HG03108 (cell line): Measurements from ENCODE around the gene IQCN.

ENCODE experiments used
- ATAC-seq: cut with Tn5 transposase; IDR thresholded peaks from one replicate; pipeline ENCODE4 v1.9.1; 2021; ENCODE audit warnings: moderate library complexity; ENCODE audit not compliant: unreplicated experiment

The IQCN gene

DNA sequence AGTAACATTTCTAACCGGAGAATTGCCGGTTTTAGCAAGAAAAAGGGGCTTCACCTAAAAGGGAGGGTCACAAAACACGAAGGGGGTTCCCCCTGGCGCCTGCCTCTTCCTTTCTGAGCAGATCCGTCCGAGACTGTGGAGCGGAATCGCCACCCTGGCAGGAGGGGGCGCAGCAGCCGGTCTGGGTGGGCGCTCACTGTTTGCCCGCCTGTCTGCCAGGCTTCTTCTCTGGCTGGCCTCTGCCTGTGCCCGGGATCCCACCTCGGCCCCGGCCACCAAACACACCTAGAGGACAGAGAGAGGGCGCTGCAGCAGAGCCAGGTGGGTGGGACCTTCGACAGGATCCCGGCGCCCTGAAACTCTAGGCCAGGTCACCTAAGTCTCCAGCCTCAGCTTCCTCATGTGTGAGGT, 33.0 kb upstream of the IQCN start:
- ATAC-seq = no peak

DNA sequence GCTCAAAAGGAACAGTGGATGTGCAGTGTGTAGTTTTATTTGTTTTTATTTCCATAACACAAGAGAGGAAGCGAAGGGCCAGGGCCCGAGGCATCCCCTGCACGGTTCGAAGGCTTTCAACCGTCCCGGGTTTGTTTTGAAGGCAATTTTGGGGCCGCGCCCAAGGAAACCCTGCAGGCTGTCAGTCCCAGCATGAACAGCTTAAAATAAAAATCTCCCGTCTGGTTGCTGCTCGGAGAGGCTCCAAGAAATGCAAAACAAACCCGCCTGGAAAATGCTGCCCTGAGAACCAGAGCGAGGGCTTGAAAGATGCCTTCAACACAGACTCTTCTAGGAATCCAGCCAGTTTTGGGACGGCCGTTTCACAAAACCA, 32.6 kb upstream of the IQCN start:
- no peak for ATAC-seq

DNA sequence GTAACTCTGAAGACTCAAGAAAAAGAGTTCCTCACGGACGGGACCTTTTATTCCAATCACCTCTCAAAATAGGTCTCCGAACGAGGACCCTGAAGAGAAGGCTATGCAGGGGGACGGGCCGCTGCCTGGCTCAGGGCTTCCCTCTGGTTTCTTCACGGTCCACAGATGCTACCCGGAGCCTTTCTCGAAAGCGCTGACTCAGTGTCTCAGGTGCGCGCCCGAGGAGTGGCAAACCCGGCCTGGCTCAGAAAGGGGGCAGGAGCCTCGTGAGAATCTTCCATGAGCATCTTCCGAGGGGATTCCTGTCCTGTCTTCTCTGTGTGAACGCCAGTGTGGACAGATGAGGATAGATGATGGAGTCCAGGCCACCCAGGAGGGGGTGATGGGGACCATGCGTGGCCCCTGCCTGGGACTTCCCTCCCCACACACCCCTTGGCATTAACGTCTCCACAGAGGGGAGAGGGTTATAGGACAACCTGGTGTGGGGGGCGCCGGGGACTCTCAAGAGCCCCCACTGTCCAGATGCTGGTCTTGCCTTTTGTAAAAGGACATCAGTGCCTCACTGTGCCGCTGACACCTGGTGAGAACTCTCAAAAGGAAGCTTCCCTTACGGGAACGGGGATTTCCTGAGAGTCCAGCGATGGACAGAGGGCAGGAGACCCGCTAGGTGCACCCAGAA, 32.1 kb upstream of the IQCN start:
- ATAC-seq = no peak

DNA sequence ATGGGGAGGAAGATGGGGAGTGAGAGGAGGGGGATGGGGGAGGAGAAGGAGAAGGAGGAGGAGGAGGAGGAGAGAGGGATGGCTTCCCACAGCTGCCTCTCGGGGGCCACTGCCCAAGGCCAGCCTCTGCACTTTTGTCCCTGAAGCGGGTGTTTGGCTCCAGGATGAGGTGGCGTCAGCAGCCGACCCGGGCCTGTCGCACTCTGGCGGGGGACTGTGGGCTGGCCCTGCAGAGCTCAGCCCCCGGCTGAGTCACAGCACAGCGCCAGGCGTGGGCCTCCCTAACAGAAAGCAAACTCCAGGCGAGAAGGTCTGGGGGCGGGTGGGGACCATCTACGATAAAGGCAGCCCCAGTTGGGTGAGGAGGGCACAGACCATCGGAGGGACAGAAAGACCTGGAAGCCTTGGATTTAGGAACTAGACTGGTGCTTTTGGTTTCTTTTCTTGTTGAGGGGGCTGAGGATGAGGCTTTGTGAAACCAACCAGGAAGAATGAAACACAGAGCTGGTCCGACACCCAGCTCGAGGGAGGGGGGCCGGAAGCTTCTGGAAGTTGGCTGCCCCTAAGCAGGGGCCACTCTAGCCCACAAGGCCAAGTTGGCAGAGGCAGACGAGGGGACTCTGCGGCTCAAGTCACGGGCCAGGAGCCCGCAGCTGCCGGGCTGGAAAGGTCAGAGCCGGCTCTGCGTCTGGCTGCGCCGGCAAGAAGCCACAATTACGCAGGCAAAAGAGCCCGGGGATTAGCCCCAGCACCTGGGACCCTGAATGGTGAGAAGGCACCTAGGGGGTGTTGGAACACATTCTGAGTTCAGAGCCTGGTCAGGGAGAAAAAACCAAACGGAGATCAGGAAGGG, 30.4 kb upstream of the IQCN start:
- ATAC-seq = no peak

DNA sequence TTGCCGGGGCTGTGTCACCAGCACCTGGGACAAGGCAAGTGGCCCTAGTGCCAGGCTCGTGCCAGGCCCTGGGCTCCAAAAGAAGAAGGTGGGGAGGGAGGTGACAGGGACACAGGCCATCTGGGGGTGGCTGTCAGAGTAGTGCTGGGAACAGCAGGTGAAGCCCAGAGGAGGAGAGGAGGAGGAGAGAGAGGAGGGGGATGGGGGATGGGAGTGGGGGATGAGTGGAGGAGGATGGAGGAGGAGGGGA, 29.9 kb upstream of the IQCN start:
- no peak for ATAC-seq

DNA sequence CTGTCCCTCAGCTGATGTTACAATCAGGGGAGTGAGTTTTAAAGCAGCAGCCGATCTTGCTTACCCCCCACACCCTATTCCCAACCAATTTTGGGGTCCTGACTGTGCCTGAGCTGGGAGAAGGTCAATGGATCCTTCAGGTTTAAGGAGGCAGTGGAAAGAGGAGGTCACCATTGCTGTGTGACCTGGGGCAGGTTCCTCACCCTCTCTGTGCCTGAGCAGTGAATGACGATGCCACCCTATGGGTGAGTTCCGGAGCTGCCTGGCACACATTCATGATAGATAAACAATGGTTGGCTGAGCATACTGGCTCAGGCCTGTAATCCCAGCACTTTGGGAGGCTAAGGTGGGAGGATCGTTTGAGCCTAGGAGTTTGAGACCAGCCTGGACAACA, 27.5 kb upstream of the IQCN start:
- no peak for ATAC-seq

DNA sequence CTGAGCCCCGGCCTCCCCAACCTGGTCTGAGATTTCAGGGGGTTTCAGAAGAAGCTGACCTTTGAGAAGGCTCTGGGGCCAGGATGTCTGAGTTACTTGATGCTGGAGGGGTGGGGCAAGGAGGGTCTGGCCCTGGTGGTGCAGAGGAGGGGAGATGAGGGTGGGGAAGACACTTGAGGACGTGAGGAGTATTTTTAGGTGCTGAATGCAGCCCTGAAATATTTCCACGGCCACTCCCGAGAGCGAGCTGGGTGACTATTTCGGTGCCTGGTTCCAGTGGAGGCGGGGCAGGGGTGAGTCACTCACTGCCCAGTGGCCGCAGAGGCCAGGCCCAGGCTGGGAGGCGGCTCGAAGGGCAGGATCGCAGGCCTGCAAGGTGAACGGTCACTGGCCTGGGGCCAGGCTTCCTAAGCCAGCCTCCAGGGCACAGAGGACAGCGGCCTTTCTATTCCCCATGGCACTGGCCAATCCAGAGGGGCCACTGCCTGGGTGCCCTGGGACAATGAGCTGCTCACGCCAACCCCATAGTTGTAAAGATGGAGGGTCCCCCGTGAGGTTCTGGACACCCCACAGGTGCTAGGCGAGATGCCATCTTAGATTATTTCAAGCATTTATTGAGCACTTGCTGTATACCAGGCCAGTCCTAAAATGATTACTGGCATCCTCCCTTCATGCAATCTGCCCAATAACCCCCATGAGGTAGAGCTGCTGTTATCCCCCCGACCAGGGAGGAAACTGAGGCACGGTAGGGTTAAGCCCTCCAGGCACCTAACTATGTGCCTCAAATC, 26.9 kb upstream of the IQCN start:
- no peak for ATAC-seq

DNA sequence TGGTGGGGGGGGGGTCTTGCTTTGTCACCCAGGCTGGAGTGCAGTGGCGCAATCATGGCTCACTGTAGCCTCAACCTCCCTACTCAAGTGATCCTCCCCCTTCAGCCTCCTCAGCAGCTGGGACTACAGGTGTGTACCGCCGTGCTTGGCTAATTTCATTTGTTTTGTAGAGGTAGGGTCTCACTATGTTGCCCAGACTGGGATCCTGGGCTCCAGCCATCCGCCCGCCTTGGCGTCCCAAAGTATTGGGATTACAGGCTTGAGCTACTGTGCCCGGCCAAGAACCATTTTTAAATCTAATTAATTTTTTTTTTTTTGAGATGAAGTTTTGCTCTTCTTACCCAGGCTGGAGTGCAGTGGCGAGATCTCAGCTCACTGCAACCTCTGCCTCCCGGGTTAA, 25.4 kb upstream of the IQCN start:
- ATAC-seq = no peak

DNA sequence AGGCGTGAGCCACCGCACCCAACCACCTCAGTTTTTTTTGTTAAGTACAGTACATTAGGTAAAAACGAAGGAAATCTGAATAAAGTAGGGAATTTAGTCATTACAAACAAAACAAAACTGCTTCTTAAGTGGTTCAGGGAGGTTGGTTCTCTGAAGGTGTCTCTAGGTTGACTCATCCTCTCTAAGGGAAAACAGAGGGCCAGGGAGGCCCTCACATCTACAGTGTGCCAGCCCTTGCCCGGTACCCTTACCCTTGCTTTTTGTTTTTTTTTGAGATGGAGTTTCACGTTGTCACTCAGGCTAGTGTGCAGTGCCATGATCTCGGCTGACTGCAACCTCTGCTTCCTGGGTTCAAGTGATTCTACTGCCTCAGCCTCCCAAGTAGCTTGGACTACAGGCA, 24.3 kb upstream of the IQCN start:
- no peak for ATAC-seq

DNA sequence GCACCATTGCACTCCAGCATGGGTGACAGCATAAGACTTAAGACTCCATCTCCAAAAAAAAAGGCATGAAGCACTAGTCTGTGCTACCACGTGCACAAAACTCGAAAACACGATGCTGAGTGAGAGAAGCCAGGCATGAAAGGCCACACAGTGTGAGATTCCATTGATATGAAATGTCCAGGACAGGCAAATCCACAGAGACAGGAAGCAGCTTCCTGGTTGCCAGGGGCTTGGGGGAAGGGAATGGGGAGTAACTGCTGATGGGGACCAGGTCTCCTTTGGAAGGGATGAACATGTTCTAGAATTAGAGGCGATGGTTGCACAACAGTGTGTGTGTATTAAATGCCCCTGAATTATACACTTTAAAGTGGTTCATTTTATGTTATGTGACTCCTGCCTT, 23.1 kb upstream of the IQCN start:
- no peak for ATAC-seq

DNA sequence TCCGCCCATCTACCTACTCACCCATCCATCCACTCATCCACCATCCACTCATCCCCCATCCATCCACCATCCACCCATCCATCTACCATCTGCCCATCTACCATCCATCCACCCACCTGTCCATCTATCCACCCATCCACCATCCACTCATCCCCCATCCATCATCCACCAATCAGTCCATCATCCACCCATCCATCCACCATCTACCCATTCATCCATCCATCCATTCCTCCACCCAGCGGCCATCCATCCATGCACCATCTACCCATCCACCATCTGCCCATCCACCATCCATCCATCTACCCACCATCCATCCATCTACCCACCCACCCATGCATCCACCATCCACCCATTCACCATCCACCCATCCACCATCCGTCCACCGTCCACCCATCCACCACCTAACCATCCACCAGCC, 20.8 kb upstream of the IQCN start:
- no peak for ATAC-seq

DNA sequence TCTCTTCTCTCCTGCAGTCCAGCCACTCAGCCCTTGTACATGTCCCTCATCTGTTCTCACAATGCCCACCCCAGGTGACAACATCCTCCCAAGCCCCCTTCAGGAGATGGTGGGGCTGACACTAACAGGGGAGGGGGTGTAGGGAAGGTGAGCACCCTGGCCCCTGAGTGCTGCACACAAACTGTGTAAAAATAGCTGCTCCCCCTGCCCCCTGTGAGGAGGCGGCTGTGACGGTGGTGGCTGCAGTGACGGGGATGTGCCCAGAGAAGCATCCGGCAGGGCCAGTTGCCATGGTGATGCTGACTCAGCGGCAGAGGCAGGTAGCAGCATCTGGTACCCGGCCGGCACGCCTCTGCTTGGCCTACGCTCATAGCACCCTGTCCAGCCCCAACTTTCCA, 20.2 kb upstream of the IQCN start:
- ATAC-seq = no peak

DNA sequence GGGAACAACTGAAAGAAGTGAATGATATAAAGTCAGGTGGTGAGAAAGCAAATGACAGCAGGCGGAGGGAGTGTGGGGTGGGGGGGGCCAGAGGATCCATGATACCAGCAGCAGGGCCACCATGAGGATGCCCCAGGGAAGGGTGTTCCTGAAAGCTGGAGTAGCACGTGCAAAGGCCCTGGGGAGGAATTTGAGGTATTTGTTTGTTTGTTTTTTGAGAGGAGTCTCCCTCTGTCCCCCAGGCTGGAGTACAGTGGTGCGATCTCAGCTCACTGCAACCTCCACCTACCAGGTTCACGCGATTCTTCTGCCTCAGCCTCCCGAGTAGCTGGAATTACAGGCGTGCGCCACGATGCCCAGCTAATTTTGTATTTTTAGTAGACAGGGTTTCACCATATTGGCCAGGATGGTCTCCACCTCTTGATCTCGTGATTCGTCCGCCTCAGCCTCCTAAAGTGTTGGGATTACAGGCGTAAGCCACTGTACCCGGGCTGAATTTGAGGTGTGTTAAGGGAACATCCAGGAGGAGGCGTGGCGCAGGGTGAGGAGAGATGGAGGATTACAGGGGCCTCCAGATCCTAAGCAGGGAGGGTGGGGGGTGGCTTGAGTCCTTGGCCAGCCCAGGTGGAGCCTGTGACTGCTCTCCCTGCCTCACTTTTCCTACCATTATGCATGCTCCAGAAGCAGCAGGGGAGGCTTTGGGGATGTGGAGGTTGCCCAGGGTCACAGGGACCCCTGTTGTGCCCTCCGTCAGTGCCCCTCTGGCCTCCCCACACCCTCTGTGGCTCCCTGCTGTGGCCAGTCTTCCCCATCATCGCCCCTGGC, 19.6 kb upstream of the IQCN start:
- ATAC-seq = no peak

DNA sequence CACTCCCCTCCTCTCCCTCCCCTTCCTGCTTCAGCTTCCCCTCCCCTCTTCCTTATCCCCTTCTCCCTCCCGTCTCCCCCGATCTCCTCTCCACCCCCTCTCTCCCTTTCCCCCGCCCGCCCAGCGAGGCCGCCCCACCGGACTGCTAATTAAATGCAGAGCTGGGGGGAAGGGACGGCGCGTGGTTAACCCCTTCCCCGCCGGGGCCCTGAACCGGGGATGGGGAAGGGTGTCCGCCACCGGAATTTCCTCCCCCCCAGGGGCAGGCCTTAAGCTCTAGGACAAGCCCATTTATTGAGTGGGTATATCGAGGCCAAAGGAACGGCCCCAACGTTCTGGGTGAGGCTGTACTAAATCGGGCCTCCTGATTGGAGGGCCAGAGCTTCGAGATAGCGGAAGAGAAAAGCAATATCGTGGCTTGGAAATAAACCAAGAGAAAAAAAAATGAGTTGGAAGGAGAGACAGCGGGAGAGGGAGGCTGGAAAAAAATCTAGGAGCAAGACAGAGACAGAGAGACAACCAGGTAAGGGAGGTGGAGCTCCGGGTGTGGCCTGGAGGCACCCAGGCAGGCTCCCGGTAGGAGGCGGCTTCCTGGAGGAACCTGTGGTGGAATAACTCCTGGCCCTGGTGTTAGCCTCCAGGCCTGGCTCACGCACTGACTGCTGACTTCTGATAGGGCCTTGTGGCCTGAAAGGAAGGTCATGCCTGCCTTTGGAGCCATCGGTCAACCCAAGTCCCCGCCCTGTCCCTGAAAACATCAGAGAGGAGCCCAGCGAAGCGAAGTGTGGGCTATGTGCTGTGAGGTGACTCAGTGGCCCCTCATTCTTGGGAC, 18.8 kb upstream of the IQCN start:
- no peak for ATAC-seq

DNA sequence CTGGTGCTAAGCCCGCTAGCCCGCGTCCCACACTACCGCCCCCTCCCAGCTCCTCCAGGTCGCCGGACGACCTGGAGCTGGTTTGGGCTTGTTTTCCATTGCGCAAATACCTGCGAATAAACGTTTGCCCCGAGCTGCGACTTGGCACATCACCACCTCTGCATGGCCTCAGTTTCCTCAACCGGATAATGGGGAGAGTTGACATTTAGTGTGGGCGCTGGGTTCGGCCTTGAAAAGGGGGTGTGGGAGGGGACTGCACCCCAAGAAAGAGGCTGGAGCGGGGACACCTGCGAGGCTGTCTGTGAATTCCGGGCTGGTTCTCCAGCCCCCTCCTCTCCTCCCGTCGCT, 18.2 kb upstream of the IQCN start:
- no peak for ATAC-seq

DNA sequence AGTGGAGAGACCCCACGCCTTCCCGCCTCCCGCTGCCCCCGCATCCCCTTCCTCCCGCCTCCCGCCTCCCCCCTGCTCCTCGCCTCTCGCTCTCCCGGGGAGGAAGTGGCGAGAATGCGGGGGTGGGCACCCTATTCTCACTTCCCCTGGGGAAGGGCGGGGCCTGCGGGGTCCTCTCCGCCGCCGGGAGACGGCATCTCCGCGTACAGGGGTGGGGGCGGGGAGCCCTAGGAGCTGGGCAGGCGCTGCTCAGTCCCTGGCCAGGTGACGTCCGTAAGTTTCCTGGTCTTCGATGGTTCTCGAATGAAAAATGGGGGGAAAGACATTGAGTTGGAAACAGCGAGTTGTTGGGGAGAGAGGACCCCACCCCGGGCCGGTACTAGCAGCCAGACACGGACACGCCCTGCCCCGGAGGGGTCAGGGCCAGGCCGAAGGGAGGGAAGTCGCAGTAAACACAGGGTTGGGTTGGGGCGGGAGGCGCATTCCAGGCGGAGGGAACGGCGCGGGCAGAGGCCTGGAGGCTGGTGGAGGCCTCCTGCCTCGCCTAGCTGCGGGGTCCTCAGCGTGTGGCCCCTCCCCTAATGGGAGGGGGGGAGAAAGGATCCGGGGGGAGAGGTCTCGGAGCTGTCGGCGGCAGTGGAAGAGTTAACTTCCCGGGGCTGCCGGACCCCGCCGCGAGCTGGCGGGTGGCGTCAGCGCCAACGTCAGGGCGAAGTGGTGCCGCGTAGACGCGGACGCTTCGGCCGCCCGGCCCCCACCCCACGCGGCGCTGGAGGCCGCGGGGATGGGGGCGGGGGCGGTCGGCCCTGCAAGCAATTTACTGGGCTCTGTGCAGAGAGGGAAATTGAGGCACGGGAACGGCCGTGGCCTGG, 17.6 kb upstream of the IQCN start:
- ATAC-seq = peak; percentile 42

DNA sequence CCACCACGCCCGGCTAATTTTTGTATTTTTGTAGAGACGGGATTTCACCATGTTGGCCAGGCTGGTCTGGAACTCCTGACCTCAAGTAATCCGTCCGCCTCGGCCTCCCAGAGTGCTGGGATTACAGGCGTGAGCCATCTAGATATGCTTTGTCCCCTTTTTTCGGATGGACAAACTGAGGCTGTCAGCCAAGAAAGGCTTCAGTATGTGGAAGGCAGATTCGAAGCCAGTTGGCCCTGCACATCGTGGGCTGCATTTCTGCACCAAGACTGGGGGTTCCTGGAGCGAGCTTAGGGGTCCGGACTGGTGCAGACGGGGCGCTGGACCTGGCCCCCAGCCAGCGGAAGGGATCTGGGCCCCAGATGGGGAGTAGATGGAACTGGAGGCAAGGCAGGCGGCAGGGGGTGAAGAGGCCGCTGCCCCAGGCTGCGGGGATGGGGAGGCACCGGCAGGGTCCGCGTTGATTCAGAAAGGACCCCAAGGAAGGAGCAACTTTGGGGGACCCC, 16.8 kb upstream of the IQCN start:
- ATAC-seq = peak; percentile 3

DNA sequence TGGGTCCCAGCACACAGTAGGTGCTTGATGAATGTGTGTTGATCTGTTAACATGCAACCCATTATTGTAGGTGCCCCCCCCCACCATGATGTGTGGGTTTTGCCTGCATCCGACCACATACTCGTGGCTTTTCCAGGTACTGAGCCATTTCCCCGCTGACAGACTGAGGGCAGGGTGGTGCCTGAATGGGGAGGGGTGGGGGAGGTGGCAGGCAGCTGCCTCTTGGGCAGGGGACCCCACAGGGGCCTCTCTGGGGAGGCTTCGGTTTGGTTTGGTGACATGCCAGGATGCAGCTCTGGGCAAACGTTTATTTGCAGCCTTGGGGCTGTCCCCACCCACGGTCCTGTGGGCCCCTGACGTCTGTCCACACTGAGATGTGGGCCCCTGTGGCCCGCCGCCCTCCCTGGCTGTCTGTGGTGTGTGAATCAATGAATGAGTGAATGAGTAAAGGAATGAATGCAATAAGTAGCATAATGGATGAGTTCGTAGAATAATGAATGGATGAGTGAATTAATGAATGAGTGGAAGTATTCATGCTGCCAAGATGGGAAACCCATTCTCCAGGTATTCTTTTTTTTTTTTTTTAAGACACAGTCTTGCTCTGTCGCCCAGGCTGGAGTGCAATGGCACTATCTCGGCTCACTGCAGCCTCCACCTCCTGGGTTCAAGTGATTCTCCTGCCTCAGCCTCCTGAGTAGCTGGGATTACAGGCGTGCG, 16.2 kb upstream of the IQCN start:
- peak; percentile 30 for ATAC-seq
